Thyroid gland (tissue), 4 donors: ENCODE data around the gene LLPH. TPM values are rescaled to one million over a fixed set of nuclear protein-coding genes. Genes with fewer than 3 reads are reported as not detected.

ENCODE experiments used
- DNase-seq, 2 donors: peaks; one replicate each; pipeline ENCODE4 v3.0.0-alpha.2; 2019
- H3K27ac ChIP-seq, 3 donors: fragments of 200-600 bp; sonication (generic); 1 replicate in 2 of 3; 2 replicates in 1 of 3; pipeline ENCODE4 v1.5.1; 2016 to 2019; ENCODE audit warnings: mild to moderate bottlenecking in 1 of 3, moderate library complexity in 1 of 3
- H3K27me3 ChIP-seq: fragments of 200-600 bp; sonication (generic); one replicate; pipeline ENCODE4 v1.5.1; 2019
- H3K36me3 ChIP-seq, 2 donors: fragments of 200-600 bp; sonication (generic); one replicate each; pipeline ENCODE4 v1.5.1; 2016 to 2019
- H3K4me1 ChIP-seq, 2 donors: fragments of 200-600 bp; sonication (generic); one replicate each; pipeline ENCODE4 v1.5.1; 2017 to 2019
- H3K4me3 ChIP-seq, 3 donors: fragments of 200-600 bp; sonication (generic); replicated peaks in 1 of 3; 1 replicate in 2 of 3; 2 replicates in 1 of 3; pipeline ENCODE4 v1.5.1; 2016; ENCODE audit warnings: mild to moderate bottlenecking in 1 of 3
- H3K9me3 ChIP-seq: fragments of 200-600 bp; sonication (generic); one replicate; pipeline ENCODE4 v1.5.1; 2017
- POLR2A ChIP-seq, 2 donors: fragments of 450-650 bp; IDR thresholded peaks; one replicate each; pipeline ENCODE4 v1.6.1; 2017; ENCODE audit warnings: antibody characterized with exemption in 2 of 2, mild to moderate bottlenecking in 2 of 2, moderate library complexity in 1 of 2
- WGBS, 2 donors: methylation state at CpG; one replicate each; pipeline ENCODE4 v1.1.5; 2017; 5-methylcytosine and 5-hydroxymethylcytosine counted together
- intact Hi-C: fragments of 100-400 bp; cut with DNase I; formaldehyde crosslinking; loops from one replicate; pipeline ENCODE4 v1.15.1; 2023
- total RNA-seq, 4 donors: library from RNA; depleted of rRNA; stranded (reverse); fragments of >200 nt; gene quantifications; one replicate each; pipeline ENCODE4 v1.2.3, GENCODE V29; 2016
- TF ChIP-seq, protein P1 (sequence below), 6 experiments: fragments of 200-600 bp in 3 of 6; fragments of 450-650 bp in 3 of 6; sonication (generic) in 3 of 6; IDR thresholded peaks; one replicate each; pipeline ENCODE4 v1.5.1; 2016 to 2019; ENCODE audit warnings: antibody characterized with exemption in 6 of 6, mild to moderate bottlenecking in 2 of 6, inconsistent platforms in 1 of 6, moderate library complexity in 1 of 6

Gene LLPH
- total RNA-seq, 4 donors from 2014 or later: 4.5 to 15.0 (median 6.3) TPM

DNA sequence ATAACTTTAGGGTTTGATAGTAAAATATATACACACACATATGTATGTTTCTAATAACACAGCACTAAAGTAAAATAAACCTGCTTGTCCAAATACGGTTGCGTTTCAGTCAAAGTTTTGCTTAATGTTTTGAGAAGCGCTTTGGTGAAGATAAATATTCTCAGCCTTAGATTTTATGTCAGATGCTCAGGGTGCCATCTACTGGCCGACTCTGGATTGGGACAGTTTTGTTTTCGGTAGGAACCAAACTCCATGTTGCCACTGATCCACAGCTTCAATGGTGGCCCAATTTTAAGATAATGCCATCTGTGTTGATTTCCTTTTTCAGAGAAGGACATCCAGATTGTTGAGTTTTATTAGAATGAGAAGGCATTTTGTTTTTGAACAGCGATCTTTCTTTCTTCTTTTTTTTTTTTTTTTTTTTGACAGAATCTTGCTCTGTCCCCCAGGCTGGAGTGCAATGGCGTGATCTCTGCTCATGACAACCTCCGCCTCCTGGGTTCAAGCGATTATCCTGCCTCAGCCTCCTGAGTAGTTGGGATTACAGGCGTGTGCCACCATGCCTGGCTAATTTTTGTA lies 43.1 kb downstream of the LLPH start:
- H3K4me1 ChIP-seq: no peaks in the 10 kb centered on the region
- peak; percentile 70 to 74 for DNase-seq
- no peak for TF ChIP-seq POLR2A (IDR thresholded peaks at IDR 0.05)
- TF ChIP-seq, protein P1, sequence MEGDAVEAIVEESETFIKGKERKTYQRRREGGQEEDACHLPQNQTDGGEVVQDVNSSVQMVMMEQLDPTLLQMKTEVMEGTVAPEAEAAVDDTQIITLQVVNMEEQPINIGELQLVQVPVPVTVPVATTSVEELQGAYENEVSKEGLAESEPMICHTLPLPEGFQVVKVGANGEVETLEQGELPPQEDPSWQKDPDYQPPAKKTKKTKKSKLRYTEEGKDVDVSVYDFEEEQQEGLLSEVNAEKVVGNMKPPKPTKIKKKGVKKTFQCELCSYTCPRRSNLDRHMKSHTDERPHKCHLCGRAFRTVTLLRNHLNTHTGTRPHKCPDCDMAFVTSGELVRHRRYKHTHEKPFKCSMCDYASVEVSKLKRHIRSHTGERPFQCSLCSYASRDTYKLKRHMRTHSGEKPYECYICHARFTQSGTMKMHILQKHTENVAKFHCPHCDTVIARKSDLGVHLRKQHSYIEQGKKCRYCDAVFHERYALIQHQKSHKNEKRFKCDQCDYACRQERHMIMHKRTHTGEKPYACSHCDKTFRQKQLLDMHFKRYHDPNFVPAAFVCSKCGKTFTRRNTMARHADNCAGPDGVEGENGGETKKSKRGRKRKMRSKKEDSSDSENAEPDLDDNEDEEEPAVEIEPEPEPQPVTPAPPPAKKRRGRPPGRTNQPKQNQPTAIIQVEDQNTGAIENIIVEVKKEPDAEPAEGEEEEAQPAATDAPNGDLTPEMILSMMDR (IDR thresholded peaks at IDR 0.05): peak; percentile 44 to 79 (median 70)
- WGBS, 2 donors: 27 to 29% methylated on average over 10 of the region's 10 CpGs
- H3K4me3 ChIP-seq: no peak overlapping the region
- H3K27me3 ChIP-seq: no peaks in the 10 kb centered on the region
- H3K27ac ChIP-seq: no peak overlapping the region
- H3K9me3 ChIP-seq: no peaks in the 10 kb centered on the region
- intact Hi-C loops: loop anchor here (10.0 kb wide), 1 partner anchor 1193 kb away; no protein-coding TSS in a partner anchor
- H3K36me3 ChIP-seq: no peaks in the 10 kb centered on the region

DNA sequence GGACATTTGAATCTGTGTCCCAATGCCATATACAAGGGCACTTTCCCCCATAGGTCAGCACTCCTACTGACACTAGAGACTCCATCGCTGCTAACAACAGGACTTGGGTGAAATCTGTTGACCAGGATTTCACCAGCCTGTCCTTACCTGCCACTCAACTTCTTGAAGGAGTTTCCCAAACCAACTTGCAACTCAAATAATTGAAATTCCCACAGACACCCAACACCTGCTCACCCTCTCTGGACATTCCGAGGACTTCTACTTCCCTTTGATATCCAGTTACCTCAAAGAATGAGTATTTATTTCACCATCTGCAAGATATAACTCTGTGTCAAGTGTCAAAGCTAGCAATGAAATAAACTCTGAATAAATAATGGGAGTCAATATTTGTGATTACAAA lies 44.6 kb downstream of the LLPH start:
- H3K36me3 ChIP-seq: no peaks in the 10 kb centered on the region
- DNase-seq: no peak
- WGBS, 2 donors: 79 to 83% methylated on average over 2 of the region's 2 CpGs
- no peaks in the 10 kb centered on the region for H3K4me1 ChIP-seq
- H3K9me3 ChIP-seq: no peaks in the 10 kb centered on the region
- TF ChIP-seq POLR2A (IDR thresholded peaks at IDR 0.05): no peak
- TF ChIP-seq, protein P1 (IDR thresholded peaks at IDR 0.05): no peak
- no peak overlapping the region for H3K4me3 ChIP-seq
- no peaks in the 10 kb centered on the region for H3K27me3 ChIP-seq
- H3K27ac ChIP-seq: no peak overlapping the region
- intact Hi-C loops: loop anchor here (10.0 kb wide), 1 partner anchor 1191 kb away; no protein-coding TSS in a partner anchor

DNA sequence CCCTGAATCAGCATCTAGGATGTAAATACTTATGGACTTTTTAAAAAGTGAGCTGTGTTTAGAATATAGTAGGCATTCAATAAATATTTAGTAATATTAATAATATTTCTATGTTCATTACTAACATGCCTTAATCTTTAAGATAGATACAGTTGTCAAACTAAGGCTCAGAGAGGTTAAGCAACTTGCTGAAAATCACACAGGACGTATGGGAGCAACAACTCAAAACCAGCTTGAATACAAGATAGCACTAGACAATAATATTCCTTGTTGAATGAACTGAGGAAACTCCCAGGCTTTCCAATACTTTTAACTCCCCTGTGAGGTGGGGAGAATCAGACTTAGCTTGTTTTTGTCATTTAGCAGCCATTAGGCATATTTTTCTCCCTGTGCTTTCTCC lies 45.3 kb downstream of the LLPH start:
- Histone ChIP-seq H3K36me3 (no peaks in the 10 kb centered on the region), H3K27ac (no peak overlapping the region), H3K27me3 (no peaks in the 10 kb centered on the region), H3K9me3 (no peaks in the 10 kb centered on the region), H3K4me3 (no peak overlapping the region), H3K4me1 (no peaks in the 10 kb centered on the region)
- intact Hi-C loops: loop anchor here (10.0 kb wide), 1 partner anchor 1190 kb away; no protein-coding TSS in a partner anchor
- TF ChIP-seq POLR2A (IDR thresholded peaks at IDR 0.05): no peak
- TF ChIP-seq, protein P1 (IDR thresholded peaks at IDR 0.05): no peak
- 81 to 83% methylated on average over 1 of the region's 1 CpG for WGBS, 2 donors
- DNase-seq: no peak

DNA sequence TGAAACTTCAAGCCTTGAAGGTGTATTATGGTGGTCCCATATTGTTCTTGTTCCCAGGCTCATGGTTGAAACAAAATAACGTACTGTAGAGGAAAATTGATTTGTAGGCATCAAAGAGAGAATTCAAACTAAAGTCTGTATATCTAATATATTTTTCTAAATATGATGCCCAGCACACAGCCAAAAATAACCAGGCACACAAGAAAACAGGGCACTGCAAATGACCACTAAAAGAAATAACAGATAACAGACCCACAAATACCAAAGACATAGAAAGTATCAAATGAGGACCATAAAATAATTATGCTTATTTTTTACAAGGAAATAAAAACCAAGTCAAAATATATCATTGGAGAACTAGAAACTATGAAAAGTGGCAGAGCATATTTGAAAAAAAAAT lies 46.8 kb downstream of the LLPH start:
- TF ChIP-seq, protein P1 (IDR thresholded peaks at IDR 0.05): no peak
- no peak for TF ChIP-seq POLR2A (IDR thresholded peaks at IDR 0.05)
- DNase-seq: no peak
- Histone ChIP-seq H3K27me3 (no peaks in the 10 kb centered on the region), H3K4me3 (no peak overlapping the region), H3K4me1 (no peaks in the 10 kb centered on the region), H3K27ac (no peak overlapping the region), H3K9me3 (no peaks in the 10 kb centered on the region), H3K36me3 (no peaks in the 10 kb centered on the region)
- 89 to 91% methylated on average over 1 of the region's 1 CpG for WGBS, 2 donors
- intact Hi-C loops: loop anchor here (10.0 kb wide), 1 partner anchor 1189 kb away; no protein-coding TSS in a partner anchor

DNA sequence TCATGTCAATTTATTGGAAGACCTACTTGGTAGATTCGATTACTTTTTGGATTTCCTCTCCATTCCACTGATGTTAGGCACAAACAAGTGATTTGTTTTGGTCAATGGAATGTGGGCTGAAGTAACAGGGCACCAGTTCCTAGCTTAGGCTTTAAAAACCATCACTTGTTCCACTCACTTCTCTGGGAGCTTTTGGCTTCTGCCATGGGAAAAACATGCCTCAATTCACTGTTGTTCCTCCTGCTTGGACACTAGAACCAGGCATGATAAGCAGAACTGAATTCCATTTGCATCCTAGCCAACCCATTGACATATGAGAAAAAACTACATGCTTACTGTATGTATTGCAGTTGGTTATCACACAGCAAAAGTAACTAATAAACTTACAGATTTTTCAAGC lies 47.8 kb downstream of the LLPH start:
- Histone ChIP-seq H3K9me3 (no peaks in the 10 kb centered on the region), H3K4me1 (no peaks in the 10 kb centered on the region), H3K36me3 (no peaks in the 10 kb centered on the region), H3K4me3 (no peak overlapping the region), H3K27me3 (no peaks in the 10 kb centered on the region), H3K27ac (no peak overlapping the region)
- 84 to 87% methylated on average over 1 of the region's 1 CpG for WGBS, 2 donors
- TF ChIP-seq, protein P1 (IDR thresholded peaks at IDR 0.05): no peak
- TF ChIP-seq POLR2A (IDR thresholded peaks at IDR 0.05): no peak
- no peak for DNase-seq
- intact Hi-C loops: loop anchor here (10.0 kb wide), 1 partner anchor 1188 kb away; no protein-coding TSS in a partner anchor
